GM21528 (cell line): ENCODE data around the gene HTR3E.
A peak's percentile ranks its signal among the peaks of the same experiment; 100 is the strongest.
"Not testable (repeated sequence)": the region's sequence is repeated elsewhere in the genome, so short reads cannot be mapped to it uniquely, and the experiment has no call there.

ENCODE experiments used
- ATAC-seq: cut with Tn5 transposase; IDR thresholded peaks from one replicate; pipeline ENCODE4 v1.9.1; 2021; ENCODE audit warnings: mild to moderate bottlenecking, moderate library complexity; ENCODE audit not compliant: unreplicated experiment, low FRiP score

HTR3E gene

GRCh38 chr3:184149770-184150169 is 52.9 kb downstream of the HTR3E start:
- not testable (repeated sequence) for ATAC-seq

- ATAC-seq, result peak; percentile 74
Measured at GRCh38 chr3:184154885-184155643, 58.2 kb downstream of the HTR3E start, which contains the start of gene DVL3. DVL3 (plus strand) TSS chr3:184155377; CDS start chr3:184155636, 259 bp downstream.

- ATAC-seq, result peak; percentile 34
Measured at GRCh38 chr3:184155644-184156521, 59.0 kb downstream of the HTR3E start.

- no peak for ATAC-seq
Measured at GRCh38 chr3:184156522-184156955, 59.7 kb downstream of the HTR3E start.
